Iris pigment epithelial cell (primary cell): Measurements from ENCODE around the gene MAP3K10.
A peak's percentile ranks its signal among the peaks of the same experiment; 100 is the strongest.
"Not testable (repeated sequence)": the region's sequence is repeated elsewhere in the genome, so short reads cannot be mapped to it uniquely, and the experiment has no call there.

Experiments used
- DNase-seq: peaks from one replicate; pipeline ENCODE4 v3.0.0-alpha.2; 2011; ENCODE audit warnings: low read depth

The MAP3K10 gene

GRCh38 chr19:40190891-40191835 is at the start of gene MAP3K10:
Gene MAP3K10 (plus strand): TSS chr19:40191426. CDS start chr19:40192032, 606 bp downstream.
- DNase-seq = peak; percentile 57

GRCh38 chr19:40141551-40141950 is 49.7 kb upstream of the MAP3K10 start:
- DNase-seq = no peak

DNA sequence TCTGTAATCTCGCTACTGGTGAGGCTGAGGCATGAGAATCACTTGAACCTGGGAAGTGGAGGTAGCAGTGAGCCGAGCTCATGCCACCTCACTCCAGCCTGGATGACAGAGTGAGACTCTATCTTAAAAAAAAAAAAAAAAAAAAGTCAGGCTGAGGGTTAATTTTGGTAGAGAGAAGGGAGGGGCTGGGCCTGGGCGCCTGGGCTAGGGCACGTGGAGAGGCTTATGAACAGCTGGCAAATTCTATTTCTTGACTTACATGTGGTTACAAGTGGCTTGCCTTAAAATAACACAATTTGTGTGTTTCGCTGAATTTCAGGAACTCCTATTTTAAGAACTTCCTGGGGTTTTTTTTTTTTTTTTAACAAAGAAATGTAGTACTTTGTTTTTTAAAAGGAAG is 47.6 kb upstream of the MAP3K10 start:
- no peak for DNase-seq

- no peak for DNase-seq
Observed at GRCh38 chr19:40144151-40144550, 47.1 kb upstream of the MAP3K10 start.

- no peak for DNase-seq
Observed at GRCh38 chr19:40144947-40145748, 46.1 kb upstream of the MAP3K10 start.

GRCh38 chr19:40145749-40146029 is 45.5 kb upstream of the MAP3K10 start:
- not testable (repeated sequence) for DNase-seq

DNA sequence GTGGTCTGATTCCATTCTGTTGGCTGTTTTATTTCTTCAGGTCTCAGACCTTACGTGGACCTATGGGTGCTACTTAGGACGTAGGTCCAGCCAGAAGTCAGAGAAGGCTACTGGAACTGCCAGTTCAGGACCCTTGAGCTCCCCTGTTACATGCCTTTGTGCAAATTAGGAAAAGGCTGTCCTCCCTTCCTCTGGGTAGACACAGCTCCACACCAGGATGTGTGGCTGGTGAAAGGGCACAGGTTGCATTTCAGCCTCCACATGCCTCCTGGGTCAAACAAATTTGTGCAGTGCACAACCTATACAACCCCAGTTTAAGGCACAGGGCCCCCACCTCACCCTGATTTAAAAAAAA is 43.9 kb upstream of the MAP3K10 start:
- no peak for DNase-seq

DNA sequence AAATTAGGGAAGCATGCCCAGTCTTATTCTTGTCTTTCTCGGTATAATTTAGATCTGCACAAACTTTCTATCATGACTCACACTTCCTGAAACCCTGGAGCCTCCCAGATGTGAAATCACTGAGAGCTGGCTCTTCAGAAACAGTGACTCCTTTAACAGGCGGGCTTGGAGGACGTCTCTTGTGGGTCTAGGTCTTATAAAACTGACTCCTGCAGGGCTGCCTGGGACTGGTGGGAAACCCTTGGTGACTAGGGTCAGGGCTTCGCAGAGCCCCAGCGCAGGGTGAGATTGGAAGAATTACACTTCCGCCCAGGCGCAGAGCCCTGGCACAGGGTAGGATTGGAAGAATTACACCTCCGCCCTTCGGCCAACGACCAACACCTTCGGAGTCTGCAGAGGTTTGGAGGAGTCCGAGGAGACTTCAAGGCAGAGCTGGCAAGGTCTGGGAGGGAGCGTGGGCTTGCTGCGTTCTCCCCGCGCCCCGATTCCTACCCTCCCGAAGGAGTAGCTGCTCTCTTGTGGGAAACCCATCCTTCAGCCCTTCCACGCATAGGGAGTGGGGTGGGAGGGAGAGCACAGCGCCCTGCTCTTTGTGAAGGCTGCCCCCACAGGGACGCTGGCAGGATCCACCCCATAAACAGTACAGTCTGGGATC is 43.4 kb upstream of the MAP3K10 start:
- peak; percentile 81 for DNase-seq

DNA sequence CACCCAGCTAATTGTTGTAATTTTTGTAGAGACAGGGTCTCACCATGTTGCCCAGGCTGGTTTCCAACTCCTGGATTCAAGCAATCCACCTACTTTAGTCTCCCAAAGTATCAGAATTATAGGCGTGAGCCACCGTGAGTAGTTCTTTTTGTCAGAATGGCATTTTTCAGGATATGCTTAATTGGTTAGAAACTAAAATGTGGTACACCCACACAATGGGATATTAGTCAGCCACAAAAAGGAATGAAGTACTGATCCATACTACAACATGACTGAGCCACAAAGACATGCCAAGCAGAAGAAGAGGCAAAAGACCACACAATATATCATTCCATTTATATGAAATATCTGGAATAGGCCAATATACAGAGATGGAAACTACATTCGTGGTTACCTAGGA is 41.7 kb upstream of the MAP3K10 start:
- no peak for DNase-seq

GRCh38 chr19:40150170-40150569 is 41.1 kb upstream of the MAP3K10 start:
- peak; percentile 63 for DNase-seq

GRCh38 chr19:40154121-40154680 is 37.0 kb upstream of the MAP3K10 start:
- no peak for DNase-seq

DNA sequence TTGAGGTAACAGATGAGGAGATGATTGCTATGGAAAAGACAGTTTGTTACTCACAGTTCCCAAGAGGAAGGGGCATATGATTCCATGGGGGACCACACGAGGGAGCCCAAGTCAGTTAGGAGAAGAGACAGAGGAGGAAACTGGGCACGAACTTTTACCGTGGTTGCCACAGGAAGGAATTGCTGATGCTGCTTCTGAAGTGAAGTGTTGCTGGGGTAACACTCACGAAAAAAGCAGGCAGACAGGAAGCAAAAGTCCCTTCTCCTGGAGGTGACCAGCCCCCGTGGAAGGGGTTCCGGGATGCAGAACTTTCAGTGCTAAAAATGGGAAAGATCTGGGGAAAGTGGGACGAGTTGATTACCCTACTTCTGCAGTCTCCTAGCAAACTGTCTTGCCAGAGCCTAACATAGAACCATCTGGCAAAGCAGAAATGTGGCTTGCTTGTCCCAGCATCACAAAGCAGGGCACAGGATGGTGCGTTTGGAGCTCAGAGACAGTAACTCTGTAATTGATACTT is 35.4 kb upstream of the MAP3K10 start:
- DNase-seq = peak; percentile 18

DNA sequence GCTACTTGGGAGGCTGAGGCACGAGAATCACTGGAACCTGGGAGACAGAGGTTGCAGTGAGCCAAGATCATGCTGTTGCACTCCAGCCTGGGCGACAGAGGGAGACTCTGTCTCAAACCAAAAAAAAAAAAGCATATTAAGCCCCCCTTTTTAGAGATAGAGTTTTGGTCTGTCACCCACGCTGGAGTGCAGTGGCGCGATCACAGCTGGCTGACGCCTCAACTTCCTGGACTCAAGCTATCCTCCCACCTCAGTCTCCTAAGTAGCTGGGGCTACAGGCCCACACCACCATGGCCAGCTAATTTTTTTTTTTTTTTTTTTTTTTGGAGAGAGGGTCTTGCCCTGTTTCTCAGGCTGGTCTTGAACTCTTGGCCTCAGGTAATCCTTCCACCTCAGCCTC is 34.2 kb upstream of the MAP3K10 start:
- no peak for DNase-seq

DNA sequence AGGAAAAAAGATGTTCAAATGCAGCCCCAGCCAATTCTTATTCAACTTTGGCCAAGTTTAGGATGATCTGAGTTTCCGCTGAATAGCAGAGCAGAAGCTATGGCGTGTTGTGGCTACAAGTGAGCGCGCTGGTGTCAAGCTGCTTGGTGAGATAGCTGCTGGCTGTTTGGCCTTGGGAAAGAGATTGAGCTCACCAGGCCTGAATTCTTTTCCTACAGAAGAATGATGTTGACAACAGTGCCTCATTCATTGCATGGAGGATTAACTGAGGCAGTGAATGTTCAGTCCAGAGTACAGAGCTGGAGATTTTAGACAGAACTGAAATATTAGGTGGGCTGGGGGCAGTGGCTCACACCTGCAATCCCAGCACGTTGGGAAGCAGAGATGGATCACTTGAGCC is 31.5 kb upstream of the MAP3K10 start:
- no peak for DNase-seq

GRCh38 chr19:40162104-40162503 is 29.1 kb upstream of the MAP3K10 start:
- no peak for DNase-seq

GRCh38 chr19:40163541-40164129 is 27.6 kb upstream of the MAP3K10 start:
- no peak for DNase-seq

DNA sequence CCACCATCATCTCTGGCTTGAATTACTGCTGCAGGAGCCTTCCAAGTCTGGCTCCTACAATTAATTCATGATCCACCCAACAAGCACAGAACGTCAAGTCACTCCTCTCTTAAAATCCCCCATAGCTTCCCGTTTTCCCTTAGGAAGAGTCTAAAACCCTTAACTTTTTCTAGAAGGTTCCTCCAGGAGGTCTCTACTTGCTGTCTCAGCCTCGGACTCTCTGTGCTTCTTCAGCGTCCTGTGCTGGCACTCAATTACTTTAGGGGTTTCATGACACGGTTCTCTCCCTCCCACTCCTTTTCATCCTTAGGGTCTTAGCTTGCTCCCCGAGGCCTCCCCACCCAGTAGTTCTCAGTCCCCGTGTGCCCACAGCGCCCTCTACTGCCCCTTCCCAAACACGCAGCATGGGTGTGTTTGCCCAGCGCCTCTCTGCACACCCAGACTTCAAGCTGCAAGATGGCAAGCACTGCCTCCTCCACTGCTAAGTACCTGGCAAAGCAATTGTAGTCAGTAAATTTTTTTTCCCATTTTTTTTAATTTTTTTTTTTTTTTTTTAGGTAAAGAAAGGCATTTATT is 25.8 kb upstream of the MAP3K10 start:
- peak; percentile 27 for DNase-seq

DNA sequence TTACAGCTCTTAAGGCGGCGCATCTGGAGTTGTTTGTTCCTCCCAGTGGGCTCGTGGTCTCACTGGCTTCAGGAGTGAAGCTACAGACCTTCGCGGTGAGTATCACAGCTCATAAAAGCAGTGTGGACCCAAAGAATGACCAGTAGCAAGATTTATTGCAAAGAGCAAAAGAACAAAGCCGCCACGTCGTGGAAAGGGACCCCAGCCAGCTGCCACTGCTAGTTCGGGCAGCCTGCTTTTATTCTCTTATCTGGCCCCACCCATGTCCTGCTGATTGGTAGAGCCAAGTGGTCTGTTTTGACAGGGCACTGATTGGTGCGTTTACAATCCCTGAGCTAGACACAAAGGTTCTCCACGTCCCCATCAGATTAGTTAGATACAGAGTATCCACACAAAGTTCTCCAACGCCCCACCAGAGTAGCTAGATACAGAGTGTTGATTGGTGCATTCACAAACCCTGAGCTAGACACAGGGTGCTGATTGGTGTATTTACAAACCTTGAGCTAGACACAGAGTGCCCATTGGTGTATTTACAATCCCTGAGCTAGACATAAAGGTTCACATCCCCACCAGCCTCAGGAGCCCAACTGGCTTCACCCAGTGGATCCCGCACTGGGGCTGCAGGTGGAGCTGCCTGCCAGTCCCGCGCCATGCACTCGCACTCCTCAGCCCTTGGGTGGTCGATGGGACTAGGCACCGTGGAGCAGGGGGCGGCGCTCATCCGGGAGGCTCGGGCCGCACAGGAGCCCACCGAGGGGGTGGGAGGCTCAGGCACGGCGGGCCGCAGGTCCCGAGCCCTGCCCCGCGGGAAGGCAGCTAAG is 21.5 kb upstream of the MAP3K10 start:
- not testable (repeated sequence) for DNase-seq

DNA sequence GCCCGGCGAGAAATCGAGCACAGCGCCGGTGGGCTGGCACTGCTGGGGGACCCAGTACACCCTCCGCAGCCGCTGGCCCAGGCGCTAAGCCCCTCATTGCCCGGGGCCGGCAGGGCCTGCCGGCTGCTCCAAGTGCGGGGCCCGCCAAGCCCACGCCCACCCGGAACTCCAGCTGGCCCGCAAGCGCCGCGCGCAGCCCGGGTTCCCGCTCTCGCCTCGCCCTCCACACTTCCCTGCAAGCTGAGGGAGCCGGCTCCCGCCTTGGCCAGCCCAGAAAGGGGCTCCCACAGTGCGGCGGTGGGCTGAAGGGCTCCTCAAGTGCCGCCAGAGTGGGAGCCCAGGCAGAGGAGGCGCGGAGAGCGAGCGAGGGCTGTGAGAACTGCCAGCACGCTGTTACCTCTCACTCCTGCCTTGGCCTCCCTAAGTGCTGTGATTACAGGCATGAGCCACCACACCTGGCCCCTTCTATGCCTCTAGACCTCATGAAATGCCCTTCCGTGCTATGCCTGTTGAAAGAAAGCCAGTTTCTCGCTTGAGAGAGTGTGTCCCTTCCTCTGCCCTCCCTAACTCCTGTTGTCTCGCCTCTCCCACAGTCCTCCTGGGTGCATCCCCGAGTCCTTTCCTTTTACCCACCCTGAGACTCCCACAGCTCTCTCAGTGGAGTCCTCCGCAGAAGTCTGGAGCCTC is 20.8 kb upstream of the MAP3K10 start:
- DNase-seq = not testable (repeated sequence)

- not testable (repeated sequence) for DNase-seq
Observed at GRCh38 chr19:40171293-40171692, 19.9 kb upstream of the MAP3K10 start.
